HTR-8/SVneo (cell line): ENCODE data around the gene GNAS-AS1.
A peak's percentile ranks its signal among the peaks of the same experiment; 100 is the strongest.

Experiments used
- DNase-seq: peaks from one replicate; pipeline ENCODE4 v3.0.0; 2011; ENCODE audit warnings: low spot score, mixed read lengths; ENCODE audit not compliant: insufficient read length
- FAIRE-seq: peaks from 2 replicates; lab custom pipeline; 2011; peaks lifted over from hg19 to GRCh38; lab: Jason Lieb, UNC

Gene GNAS-AS1

DNA sequence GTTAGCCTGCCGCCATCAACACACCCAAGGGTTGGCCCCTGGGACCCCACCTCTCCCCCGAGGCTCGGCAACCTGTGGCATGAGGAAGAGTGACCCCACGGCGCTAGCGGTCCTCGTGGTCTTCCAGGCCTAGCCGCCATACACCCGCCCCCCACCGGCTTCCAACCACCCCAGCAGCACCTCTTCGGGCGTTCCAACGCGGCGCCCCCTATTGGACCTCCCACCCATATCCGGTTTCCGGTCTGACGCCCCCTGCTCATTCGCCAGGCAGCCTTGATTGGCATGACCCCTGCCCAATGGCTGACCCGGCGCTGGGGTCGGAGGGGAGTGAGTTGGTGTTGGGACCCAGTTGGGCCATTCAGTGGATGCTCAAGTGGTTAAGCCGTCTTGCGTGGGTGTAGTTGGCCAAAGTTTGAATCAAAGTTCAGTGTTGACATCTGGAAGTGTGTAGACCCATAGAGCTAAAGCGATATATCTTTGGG lies at the start of gene GNAS-AS1:
Gene GNAS-AS1, minus strand, starts transcription at position 210 of the 482 bp plus-strand sequence.
- peak; percentile 92 for DNase-seq
- peak; percentile 94 for FAIRE-seq

DNA sequence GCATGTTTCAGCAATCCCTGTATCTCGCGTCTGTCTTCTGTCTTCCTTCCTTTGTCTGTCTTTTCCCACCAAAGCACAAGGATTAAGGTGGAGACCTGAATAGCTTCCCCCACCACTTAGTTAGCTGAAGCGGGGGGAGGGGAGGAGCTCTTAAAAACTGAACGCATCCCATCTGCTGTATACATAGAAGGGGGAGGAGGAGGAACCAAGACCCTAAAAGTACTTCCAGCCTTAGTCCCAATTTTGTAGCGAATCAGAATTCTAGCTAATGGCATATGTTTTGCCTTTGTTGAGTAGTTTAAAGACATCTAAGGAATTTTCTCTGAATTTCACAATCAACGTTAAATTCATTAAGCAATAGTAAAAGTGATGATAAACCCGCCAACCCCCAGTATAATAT lies 49.7 kb upstream of the GNAS-AS1 start:
- FAIRE-seq, result no peak
- no peak for DNase-seq

DNA sequence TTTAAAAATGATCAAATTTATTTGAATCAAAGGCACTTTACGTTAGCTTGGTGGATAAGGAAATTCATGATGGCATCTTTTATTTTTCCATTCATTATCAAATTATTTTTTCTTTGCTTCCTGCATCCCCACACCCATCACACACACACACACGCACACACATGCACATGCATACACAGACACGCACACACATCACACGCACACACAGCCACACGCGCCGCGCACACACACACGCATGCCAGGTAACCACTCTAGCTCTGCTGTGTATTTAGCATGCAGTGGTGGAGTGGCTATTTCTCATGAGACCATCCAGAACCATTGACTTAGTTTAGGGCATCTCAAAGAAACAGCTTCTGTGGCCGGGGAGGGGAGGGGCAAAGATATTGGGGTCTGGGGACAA lies 48.8 kb upstream of the GNAS-AS1 start:
- peak; percentile 91 for FAIRE-seq
- no peak for DNase-seq

DNA sequence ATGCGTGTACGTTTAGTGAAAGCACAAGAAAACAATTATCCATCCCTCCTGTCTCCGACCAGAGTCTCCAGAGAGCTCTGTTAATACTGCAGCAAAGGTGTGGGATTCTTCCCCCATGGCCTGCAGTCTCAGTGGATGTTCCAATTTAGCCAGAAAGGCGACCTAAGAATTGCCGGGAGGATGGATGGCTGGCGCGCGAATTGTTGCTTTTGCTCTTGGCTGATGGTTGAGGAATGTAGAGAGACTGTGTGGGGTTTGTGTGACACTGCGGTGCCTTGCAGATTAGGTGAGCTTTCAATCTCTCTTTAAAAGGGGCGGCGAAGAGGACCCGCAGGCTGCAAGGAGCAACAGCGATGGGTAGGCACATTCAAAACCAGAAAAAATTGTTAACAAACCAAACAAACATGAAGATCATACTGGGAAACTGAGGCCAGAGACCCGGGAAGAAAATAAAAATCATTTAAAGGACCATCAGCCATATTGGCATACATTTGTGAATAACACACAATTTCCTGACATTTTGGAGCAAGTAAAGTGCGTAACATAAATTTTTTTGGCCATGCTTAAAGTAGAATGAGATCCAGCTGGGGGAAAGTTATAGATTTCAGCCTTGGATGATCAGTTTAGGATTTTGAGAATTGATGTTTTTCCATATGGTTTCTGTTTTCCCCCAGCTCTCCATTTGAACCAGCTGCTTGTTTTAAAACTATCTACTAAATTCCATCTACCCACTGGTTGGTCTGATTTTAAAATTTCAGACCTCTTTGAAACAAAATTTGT lies 48.1 kb upstream of the GNAS-AS1 start:
- FAIRE-seq, result peak; percentile 33
- DNase-seq, result no peak

DNA sequence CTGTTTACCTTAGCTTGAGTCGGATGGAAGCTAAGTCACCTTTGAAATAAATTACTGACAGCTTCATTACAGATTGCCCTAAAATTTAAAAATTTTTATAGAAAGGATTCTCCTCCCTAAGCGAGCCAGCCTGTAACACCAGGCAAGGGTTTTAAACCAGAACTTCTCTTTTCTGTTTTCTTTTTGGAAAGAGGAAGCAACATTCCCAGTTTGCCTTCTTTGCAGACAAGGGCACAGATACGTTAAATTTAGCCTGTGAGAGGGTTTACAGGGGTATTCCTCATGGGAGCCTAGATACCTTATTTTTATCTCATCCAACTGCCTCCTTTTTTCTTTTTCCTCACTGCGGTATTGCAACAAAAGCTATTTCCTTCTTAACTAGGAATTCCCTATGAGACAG lies 46.8 kb upstream of the GNAS-AS1 start:
- FAIRE-seq (no peak), DNase-seq (no peak)

DNA sequence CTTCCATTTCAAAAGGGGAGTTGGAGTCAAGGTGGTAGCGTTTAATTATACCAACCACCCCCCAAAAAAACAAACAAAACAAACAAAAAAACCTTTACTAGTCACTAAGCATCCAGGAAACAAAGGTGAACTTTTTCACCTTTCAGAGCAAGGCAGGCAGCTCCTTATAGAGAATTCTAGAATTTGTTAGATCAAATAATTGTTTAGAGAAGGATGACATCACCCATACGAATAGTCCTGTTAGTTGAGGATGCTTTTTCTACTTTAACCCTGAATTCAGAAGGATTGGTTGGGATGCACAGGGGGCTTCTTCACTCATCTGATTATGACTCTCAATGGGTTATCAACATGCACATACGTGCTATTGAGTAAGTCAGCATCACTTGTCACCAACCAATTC lies 46.1 kb upstream of the GNAS-AS1 start:
- FAIRE-seq, result peak; percentile 82
- DNase-seq, result no peak

DNA sequence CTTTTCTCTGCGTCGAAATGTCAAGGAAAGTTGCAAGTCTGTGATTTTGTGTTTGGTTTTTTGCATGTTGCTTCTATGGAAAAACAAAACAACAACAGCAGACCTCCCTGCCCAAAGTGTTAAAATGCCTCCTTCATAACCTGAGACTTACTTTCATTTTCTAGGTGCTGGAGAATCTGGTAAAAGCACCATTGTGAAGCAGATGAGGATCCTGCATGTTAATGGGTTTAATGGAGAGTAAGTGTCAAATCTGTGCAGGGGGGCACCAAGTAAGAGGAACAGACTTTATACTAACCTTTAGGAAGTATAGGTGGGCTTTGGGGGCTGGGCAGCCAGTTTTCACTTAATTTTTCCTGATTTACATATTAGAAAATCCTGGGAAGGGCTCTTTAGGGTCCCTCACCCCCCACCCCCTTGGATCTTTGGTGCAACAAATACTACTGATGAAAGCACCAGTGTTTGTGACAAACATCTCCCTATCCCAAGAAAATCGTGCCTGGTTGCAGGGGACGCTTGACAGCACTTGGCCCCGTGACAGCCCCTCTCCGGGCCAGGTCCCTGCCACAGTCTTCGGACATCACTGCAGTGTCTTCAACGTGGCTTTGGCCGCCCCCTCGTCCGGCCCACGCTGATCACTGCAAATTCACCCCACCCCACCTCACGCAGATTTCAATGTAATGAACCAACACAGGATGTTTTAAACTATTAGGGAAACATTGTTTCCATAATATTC lies 44.9 kb upstream of the GNAS-AS1 start:
- FAIRE-seq, result peak; percentile 71
- DNase-seq, result no peak

DNA sequence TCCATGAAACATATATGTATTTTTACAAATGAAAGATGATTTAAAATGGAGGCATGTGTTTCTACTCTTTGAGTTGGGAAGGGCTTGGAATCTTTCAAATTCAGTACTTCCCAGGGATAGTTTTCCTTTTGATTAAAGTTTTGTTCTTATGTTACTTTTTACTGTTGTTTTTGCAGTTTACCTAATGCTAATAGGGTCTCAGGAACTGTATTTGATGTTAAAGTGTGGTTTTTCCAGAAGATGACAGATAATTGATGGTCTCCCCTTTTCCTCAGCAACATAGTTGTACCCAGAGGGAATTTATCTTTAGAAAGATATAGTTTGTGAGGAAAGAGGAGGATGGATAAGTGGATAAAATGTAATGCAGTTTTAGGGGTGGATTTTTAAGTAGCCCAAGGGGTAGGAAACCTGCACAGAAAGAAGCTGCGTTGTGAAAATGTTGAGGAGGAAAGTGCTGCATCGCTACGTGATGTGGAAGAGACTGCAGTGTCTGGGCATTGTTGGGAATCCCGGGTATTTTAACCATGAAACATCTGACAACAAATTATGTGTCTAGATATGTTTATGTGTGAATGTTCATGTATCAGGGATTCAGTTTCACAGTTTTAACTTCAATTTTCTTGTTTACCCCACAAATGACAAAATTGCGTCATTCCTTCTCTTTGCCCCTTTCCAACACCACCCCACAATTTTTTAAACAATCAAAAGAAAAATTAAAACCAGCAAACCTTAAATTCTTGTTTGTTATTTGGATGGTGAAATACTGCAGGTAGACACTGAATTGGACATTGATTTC lies 44.1 kb upstream of the GNAS-AS1 start:
- FAIRE-seq (peak; percentile 26), DNase-seq (no peak)

DNA sequence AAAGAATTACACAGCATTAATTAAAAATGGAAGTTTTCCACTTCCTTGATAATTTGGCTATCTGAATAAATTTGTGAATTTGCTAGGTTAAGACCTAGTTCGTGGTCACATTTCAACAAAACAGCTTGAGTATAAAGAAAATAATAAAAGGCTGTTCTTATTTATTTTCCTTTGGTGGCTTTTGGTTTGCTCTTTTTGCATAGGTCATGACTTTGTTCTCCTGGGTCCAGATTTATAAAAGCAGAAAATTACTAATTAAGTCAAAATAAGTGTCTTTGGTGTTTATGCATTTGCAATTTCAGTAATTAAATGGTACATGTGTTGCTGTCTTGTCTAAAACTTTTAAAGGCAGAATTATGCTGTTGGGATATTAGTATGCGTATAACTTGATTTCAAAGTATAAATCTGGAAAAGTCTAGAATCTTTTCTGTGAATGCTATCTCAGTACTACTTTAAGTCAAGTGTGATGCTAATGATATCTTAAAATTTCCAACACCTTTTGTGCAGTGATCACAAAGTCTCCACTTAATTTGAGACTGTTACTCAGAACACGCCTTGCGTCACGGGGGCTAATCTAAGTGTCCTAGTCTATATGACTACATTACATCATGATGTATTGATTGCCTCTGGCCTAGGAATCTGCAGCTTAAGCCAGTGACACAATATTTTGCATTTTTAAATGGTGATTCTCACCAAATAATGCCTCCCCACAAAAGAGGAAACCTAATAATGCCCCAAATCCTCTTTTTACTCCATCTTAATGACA lies 42.8 kb upstream of the GNAS-AS1 start:
- FAIRE-seq (peak; percentile 86), DNase-seq (no peak)

DNA sequence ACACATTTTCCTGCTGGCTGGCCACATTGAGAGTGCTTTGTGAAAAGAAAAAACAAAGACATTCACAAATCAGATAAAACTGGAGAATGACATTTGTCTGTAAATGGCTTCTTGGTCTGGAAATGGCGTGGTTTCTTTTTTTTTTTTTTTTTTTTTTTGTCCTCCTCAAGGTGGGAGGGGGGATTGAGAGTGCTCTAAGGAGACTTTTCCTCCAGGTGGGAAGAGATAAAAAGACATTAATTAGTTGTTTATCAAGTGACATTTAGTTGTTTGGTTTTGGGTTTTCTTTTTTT lies 42.2 kb upstream of the GNAS-AS1 start:
- no peak for DNase-seq

DNA sequence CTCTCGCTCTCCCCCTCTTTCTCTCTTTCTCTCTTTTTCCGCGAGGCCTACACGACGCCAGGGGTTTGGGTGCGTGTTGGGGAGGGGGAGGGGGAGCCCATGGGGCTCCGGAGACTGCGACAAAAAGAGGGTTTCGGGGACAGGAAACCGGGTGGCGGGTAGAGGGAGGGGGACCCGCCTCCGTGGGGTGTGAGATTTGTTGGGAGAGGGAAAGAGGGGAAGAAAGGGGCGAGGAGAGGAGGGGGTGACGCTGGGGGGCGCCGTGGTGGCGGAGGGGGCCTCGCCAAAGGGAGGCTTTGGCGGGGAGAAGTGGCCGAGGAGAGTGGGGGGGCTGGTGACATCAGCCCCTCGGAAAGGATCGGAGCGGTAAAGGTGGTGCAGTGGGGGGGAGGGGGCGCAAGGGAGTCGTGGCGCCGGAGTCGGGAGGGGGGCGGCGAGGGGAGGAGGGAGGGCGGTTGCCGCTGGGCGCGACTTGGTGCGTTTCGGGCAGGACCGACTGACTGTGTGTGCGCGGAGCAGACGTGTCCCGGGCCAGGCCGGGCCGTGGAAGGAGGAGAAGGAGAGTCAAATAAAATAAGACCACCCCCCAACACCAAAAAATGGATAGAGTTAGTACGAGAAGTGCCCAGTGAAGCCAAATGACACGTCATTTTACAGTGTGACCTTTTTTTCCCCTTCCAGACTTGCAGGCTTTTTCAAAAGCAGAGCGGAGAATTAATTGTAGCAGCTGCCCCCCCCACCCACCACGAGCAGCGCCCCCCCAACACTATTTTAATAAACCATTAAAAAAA lies 41.6 kb upstream of the GNAS-AS1 start:
- FAIRE-seq, result peak; percentile 99
- peak; percentile 96 for DNase-seq

More for the DNA sequence above, 42.2 kb upstream of the GNAS-AS1 start:
- FAIRE-seq, result no peak

DNA sequence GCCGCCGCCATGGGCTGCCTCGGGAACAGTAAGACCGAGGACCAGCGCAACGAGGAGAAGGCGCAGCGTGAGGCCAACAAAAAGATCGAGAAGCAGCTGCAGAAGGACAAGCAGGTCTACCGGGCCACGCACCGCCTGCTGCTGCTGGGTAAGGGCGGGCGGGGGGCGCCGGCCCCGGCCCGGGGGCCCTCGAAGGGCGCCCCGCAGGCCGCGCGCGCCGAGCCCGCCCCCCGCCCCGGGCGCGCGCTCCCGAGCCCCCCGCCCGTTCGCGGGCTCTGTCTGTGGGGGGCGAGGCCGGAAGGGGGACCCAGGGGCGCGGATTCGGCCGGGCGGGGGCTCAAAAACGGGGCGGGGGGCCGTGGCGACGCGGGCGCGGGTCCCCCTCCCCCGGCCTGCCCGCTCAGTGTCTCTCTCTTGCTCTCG lies 41.0 kb upstream of the GNAS-AS1 start:
- DNase-seq, result peak; percentile 62

DNA sequence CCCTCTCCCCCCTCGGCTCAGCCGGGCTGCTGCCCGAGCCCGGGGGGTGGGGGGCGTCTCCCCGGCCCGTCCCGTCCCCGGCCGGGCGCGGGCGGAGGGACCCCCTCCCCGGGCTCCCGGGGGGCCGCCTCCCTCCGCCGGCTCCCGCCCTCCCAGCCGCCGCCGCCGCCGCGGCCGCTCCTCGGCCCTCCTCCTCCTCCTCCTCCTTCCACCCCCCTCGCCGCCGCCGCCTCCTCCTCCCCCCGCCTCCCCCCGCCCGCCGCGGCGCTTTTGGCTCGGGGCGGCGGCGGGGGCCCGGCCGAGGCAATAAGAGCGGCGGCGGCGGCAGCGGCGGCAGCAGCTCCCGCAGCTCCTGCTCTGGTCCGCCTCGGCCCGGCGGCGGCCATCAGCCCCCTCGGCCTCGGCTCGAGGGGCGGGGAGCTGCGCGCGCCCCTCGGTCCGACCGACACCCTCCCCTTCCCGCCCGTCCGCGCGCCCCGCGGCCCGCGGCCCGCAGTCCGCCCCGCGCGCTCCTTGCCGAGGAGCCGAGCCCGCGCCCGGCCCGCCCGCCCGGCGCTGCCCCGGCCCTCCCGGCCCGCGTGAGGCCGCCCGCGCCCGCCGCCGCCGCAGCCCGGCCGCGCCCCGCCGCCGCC lies 40.5 kb upstream of the GNAS-AS1 start:
- peak; percentile 81 for DNase-seq

More for the DNA sequence above, 41.0 kb upstream of the GNAS-AS1 start:
- FAIRE-seq, result no peak

DNA sequence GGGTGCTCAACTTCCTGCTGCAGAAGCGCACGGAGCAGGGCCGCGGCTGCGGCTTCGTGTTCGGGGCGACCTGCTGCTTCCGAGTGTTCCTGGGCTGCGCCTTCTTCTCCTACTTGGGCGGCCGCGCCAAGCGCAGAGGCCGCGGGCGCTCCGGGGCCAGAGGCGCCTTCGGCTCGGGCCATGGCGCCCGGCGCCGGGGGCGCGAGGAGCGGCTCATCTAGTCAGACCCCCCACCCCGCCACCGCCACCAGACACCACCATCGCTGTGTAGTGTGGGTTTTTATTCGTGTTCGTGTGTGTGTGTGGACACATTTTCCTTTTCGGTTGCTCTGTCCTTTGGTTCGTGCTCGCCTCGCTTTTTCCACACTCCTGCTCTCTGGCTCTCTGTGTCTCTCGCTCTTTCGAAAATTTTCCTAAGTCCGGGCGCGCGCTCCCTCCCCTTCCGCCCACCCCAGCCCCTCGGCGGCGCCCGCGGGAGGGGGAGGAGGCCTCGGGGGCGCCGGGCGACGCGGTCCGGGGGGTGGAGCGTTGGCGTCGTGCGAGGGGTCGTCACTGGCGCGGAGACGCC lies 39.9 kb upstream of the GNAS-AS1 start:
- DNase-seq, result peak; percentile 92
- FAIRE-seq, result no peak

More for the DNA sequence above, 40.5 kb upstream of the GNAS-AS1 start:
- no peak for FAIRE-seq

DNA sequence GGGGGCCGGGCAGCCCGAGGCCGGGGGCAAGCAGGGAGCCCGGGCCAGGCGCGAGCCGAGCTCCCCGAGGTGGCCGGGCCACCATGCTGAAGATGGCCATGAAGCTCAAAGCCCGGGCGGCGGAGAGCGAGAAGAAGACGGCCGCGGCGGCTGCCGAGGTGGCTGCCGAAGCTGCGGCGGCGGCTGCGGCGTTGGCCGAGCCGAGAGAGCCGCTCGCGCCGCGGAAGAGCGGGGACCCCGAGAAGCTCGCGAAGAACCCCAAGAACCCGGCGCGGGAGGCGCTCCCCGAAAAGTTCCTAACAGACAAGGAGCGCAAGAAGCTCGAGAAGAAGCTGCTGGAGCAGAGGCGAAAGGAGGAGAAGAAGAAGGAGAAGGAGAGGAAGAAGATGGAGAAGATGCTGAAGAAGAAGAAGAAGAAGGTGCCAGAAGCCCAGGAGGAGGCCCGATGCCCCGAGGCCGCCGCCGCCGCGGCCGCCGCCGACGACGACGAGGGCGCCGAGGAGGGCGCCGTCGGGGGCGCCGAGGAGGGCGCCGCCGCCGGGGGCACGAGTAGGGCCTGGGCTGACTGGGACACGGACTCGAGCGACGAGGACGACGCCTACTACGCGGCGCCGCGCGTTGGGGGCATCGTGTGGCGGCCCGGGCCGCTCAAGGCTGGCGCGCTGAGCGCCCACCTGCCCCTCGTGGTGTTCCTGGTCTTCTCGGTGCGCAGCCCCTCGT lies 39.3 kb upstream of the GNAS-AS1 start:
- DNase-seq (no peak), FAIRE-seq (no peak)

DNA sequence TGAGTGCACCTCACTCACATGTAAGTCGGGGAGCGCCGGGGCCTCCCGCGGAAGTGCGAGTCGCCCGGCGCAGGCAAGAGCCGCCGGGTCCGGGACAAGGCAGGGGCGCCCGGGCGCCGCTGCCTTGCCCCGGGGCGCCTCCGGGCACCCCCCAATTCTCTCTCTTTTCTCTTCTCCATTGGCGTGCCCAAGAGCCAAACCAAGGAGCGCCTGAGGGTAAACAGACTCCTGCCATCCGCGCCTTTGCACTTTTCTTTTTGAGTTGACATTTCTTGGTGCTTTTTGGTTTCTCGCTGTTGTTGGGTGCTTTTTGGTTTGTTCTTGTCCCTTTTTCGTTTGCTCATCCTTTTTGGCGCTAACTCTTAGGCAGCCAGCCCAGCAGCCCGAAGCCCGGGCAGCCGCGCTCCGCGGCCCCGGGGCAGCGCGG lies 38.6 kb upstream of the GNAS-AS1 start:
- DNase-seq (no peak), FAIRE-seq (no peak)

DNA sequence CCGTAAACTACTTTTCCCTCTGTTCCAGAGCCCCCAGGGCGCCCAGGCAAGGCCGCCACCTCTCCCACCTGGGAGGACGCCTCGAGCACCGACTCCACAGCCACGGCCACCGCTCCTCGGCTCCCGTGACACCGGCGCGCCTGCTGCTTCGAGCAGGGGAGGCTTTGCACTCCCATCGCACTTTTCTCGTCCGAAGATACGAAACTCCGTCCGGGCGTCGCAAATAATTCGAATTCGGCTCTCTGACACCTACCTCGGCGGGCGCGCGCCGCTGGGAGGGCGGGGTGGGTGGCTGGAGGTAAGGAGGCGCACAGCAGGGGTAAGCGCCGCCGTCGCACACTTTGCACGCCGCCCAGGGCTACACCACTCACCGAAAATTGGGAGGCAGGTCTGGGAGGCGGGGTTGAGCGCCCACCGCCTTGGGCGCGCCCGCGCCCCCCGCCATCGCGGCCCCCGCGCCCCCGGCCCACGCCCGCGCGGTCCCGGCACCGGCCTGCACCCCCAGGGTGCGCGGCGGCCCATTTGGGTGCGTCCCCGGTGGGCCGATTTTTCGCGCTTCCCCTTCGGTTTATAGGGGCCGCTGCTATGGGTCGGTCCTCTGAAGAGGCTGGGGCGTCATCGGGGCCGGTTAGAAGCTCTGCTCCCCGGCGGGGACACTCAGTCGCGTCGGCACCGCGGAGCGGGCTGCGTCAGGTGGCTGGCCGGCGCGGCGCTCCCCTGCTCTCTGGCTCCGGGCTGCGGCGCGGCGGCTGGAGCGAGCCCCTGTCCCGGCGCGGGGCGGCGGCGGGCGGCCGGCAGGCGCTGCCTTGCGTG lies 38.0 kb upstream of the GNAS-AS1 start:
- peak; percentile 87 for FAIRE-seq

More for the DNA sequence above, 38.0 kb upstream of the GNAS-AS1 start:
- DNase-seq, result peak; percentile 86
